ENCODE measurements around the gene AACS. TPM values are rescaled to one million over a fixed set of nuclear protein-coding genes. Genes with fewer than 3 reads are reported as not detected.

Gene AACS
- total and polyA plus RNA-seq, 2 of the 4 experiments (the other 2 are of a cell fraction) = 22.0 to 24.9 TPM

DNA sequence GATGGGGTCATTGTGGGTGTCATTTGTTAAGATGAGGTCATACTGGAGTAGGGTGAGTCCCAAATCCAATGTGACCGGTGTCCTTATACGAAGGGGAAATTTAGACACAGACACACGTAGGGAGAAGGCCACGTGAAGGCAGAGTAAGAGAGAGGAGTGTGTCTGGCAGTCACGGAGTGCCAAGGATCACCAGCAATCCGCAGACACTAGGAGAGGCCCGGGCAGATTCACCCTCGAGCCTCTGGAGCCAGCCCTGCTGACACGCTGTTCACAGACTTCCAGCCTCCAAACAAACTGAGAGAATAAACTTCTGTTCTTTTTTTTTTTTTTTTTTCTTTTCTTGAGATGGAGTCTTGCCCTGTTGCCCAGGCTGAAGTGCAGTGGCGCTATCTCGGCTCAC is 46.9 kb upstream of the AACS start:
- no peak overlapping the region for H2BK5ac ChIP-seq (ENCODE audit: low read depth, low read length, poor library complexity, severe bottlenecking)
- H2BK120ac ChIP-seq (ENCODE audit: low read depth, low read length) = no peak overlapping the region
- no peak overlapping the region for H3K18ac ChIP-seq (ENCODE audit: low read depth, low read length)
- H2AFZ ChIP-seq (replicated peaks; ENCODE audit: low read length, poor library complexity) = no peak overlapping the region
- in situ Hi-C loops (cut with MboI; ENCODE audit: low sequenced_read_pairs) (no loop called here), intact Hi-C loops (cut with micrococcal nuclease) (no loop called here), dilution Hi-C loops (cut with HindIII; ENCODE audit: low sequenced_read_pairs, unreplicated experiment) (no loop called here)
- H3K79me1 ChIP-seq (ENCODE audit: low read depth in 1 of 2, low read length in 2 of 2) = no peaks in the 10 kb centered on the region
- no peak overlapping the region for H3K27ac ChIP-seq (ENCODE audit: insufficient read depth, low read length)
- no peaks in the 10 kb centered on the region for H3K4me1 ChIP-seq (ENCODE audit: control insufficient read depth, insufficient read depth, low read length)
- H2AK9ac ChIP-seq (replicated peaks; ENCODE audit: low read depth, low read length, poor library complexity) = no peak overlapping the region
- 88% methylated on average over 4 of the region's 11 CpGs; no CpG with 5 or more reads in 1 of the 2 experiments for WGBS, 2 experiments (ENCODE audit: extremely low coverage in 2 of 2, insufficient read length in 1 of 2)
- no peak for TF ChIP-seq NFE2L2 (IDR thresholded peaks at IDR 0.05; ENCODE audit: low read depth, low read length)
- TF ChIP-seq, protein P1, sequence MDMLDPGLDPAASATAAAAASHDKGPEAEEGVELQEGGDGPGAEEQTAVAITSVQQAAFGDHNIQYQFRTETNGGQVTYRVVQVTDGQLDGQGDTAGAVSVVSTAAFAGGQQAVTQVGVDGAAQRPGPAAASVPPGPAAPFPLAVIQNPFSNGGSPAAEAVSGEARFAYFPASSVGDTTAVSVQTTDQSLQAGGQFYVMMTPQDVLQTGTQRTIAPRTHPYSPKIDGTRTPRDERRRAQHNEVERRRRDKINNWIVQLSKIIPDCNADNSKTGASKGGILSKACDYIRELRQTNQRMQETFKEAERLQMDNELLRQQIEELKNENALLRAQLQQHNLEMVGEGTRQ (IDR thresholded peaks at IDR 0.05; ENCODE audit: low read depth, low read length) = no peak
- TF ChIP-seq BHLHE40 (IDR thresholded peaks at IDR 0.05; ENCODE audit: low read depth, low read length) = no peak
- no peak for TF ChIP-seq MAZ (IDR thresholded peaks at IDR 0.05; ENCODE audit: borderline replicate concordance, low read depth, low read length)
- TF ChIP-seq RFX5 (IDR thresholded peaks at IDR 0.05; ENCODE audit: low read depth, low read length) = no peak
- H3K9ac ChIP-seq (ENCODE audit: low read depth, low read length) = no peak overlapping the region
- no peak overlapping the region for H3K23ac ChIP-seq (ENCODE audit: low read depth, low read length)
- no peak overlapping the region for H4K91ac ChIP-seq (ENCODE audit: insufficient read depth, low read depth, low read length)
- H4K8ac ChIP-seq (ENCODE audit: low read depth in 2 of 2, low read length in 2 of 2) = no peak overlapping the region
- ATAC-seq (ENCODE audit: low read depth) (no peak), DNase-seq (no peak)
- H3K4me3 ChIP-seq (ENCODE audit: insufficient read depth, low read depth, low read length) = no peak overlapping the region
- H2BK20ac ChIP-seq (ENCODE audit: low read depth, low read length) = no peak overlapping the region
- no peak overlapping the region for H3K14ac ChIP-seq (replicated peaks; ENCODE audit: low read depth, low read length)
- no peak overlapping the region for H2BK15ac ChIP-seq (ENCODE audit: low read depth, low read length)
- H3K4ac ChIP-seq (ENCODE audit: low read depth, low read length) = no peak overlapping the region
- no peak overlapping the region for H3K56ac ChIP-seq (ENCODE audit: extremely low read depth, insufficient read depth, low read length)
- no peak overlapping the region for H3K4me2 ChIP-seq (ENCODE audit: low read depth, low read length)
- peaks cover 2% of the 10 kb centered on the region; the same call in 1 of the 2 replicates for H3K36me3 ChIP-seq (ENCODE audit: control insufficient read depth, insufficient read depth, low read length)
- ChIA-PET CTCF (no interaction called here), POLR2A (ENCODE audit: unreplicated experiment) (no interaction called here)
- BruUV-seq (replicated peaks) = no TSS peak
- no peaks in the 10 kb centered on the region for H3K27me3 ChIP-seq (ENCODE audit: control insufficient read depth, insufficient read depth, low read length)
- peaks cover 2% of the 10 kb centered on the region; the same call in 1 of the 2 replicates for H3K9me3 ChIP-seq (ENCODE audit: control insufficient read depth, insufficient read depth, low read length)
- no peak overlapping the region for H4K5ac ChIP-seq (ENCODE audit: low read depth, low read length)
- no peak overlapping the region for H2AK5ac ChIP-seq (ENCODE audit: low read depth, low read length)
- peaks cover 7% of the 10 kb centered on the region; the same call in 1 of the 2 replicates for H3K9me1 ChIP-seq (ENCODE audit: insufficient read depth, low read length)
- no peaks in the 10 kb centered on the region; the same call in 1 of the 2 replicates for H4K20me1 ChIP-seq (ENCODE audit: insufficient read depth, low read length)
